CD4-positive, CD25-positive, alpha-beta regulatory T cell (primary cell): ENCODE data around the gene CAPN1. TPM values are rescaled to one million over a fixed set of nuclear protein-coding genes. Genes with fewer than 3 reads are reported as not detected.

Source experiments
- ATAC-seq, 2 donors: fragments of 150-1000 bp; cut with Tn5 transposase; one replicate each; pipeline ENCODE4 v1.10.0; 2021; ENCODE audit warnings: low read depth in 2 of 2, moderate number of reproducible peaks in 2 of 2, moderate library complexity in 1 of 2
- DNase-seq, 3 donors: peaks; one replicate each; pipeline versions ENCODE4 v3.0.0 to v3.0.0-alpha.2; 2012 to 2022; ENCODE audit warnings: mixed read lengths in 1 of 3
- H3K27ac ChIP-seq: one replicate; pipeline ENCODE4 v1.7.0; 2013; ENCODE audit warnings: mild to moderate bottlenecking, low read length; ENCODE audit not compliant: insufficient read depth, poor library complexity, severe bottlenecking
- H3K27me3 ChIP-seq: one replicate; pipeline ENCODE4 v1.7.0; 2013; ENCODE audit warnings: low read length; ENCODE audit not compliant: control insufficient read depth, insufficient read depth
- H3K36me3 ChIP-seq: one replicate; pipeline ENCODE4 v1.7.0; 2013; ENCODE audit warnings: mild to moderate bottlenecking, low read length, moderate library complexity; ENCODE audit not compliant: control insufficient read depth, insufficient read depth
- H3K4me1 ChIP-seq: 2 replicates; pipeline ENCODE4 v1.7.0; 2013; ENCODE audit warnings: mild to moderate bottlenecking, low read length; ENCODE audit not compliant: insufficient read depth, control insufficient read depth, poor library complexity, severe bottlenecking
- H3K4me3 ChIP-seq: one replicate; pipeline ENCODE4 v1.7.0; 2013; ENCODE audit warnings: low read depth, mild to moderate bottlenecking, low read length, moderate library complexity
- H3K9me3 ChIP-seq, 2 experiments: 1 replicate in 1 of 2; 2 replicates in 1 of 2; pipeline ENCODE4 v1.7.0; 2013; ENCODE audit warnings: low read length in 2 of 2, mild to moderate bottlenecking in 1 of 2, moderate library complexity in 1 of 2; ENCODE audit not compliant: control insufficient read depth in 2 of 2
- H3K27ac Mint-ChIP-seq, 3 donors: one replicate each; pipeline ENCODE4 v1.8.0; 2020 to 2022; ENCODE audit warnings: mild to moderate bottlenecking in 3 of 3, mixed read lengths in 3 of 3, moderate library complexity in 2 of 3
- H3K27me3 Mint-ChIP-seq: one replicate; pipeline ENCODE4 v1.8.0; 2022; ENCODE audit warnings: mild to moderate bottlenecking, mixed read lengths
- H3K36me3 Mint-ChIP-seq: one replicate; pipeline ENCODE4 v1.8.0; 2020; ENCODE audit warnings: mixed read lengths
- H3K4me1 Mint-ChIP-seq, 4 donors: one replicate each; pipeline ENCODE4 v1.8.0; 2020 to 2022; ENCODE audit warnings: mixed read lengths in 4 of 4, mild to moderate bottlenecking in 1 of 4
- H3K4me3 Mint-ChIP-seq, 4 donors: one replicate each; pipeline ENCODE4 v1.8.0; 2020 to 2022; ENCODE audit warnings: mild to moderate bottlenecking in 4 of 4, mixed read lengths in 4 of 4, moderate library complexity in 3 of 4
- H3K9me3 Mint-ChIP-seq, 7 donors: one replicate each; pipeline ENCODE4 v1.8.0; 2020 to 2022; ENCODE audit warnings: mixed read lengths in 7 of 7, mild to moderate bottlenecking in 3 of 7, moderate library complexity in 2 of 7
- polyA plus RNA-seq, 4 donors: library from polyadenylated mRNA; unstranded; fragments of 300-500 nt; fragmentation: Illumina TruSeq; gene quantifications; one replicate each; pipeline ENCODE4 v1.2.3, GENCODE V29; 2021
- total RNA-seq: library from RNA; stranded (reverse); gene quantifications from one replicate; pipeline ENCODE4 v1.2.3, GENCODE V29; 2022

The CAPN1 gene
- total and polyA plus RNA-seq, 5 donors from 2014 or later: 91.2 to 158 (median 127) TPM

- H3K4me1 ChIP-seq: no peaks in the 10 kb centered on the region
- H3K27me3 Mint-ChIP-seq: no peaks in the 10 kb centered on the region
- no peaks in the 10 kb centered on the region for H3K9me3 ChIP-seq
- H3K4me1 Mint-ChIP-seq: no peaks in the 10 kb centered on the region
- no peak overlapping the region for H3K4me3 Mint-ChIP-seq
- no peak overlapping the region for H3K4me3 ChIP-seq
- H3K9me3 Mint-ChIP-seq: no peaks in the 10 kb centered on the region
- H3K27ac ChIP-seq: no peak overlapping the region
- H3K36me3 ChIP-seq: peaks cover 44% of the 10 kb centered on the region
- no peaks in the 10 kb centered on the region for H3K27me3 ChIP-seq
- ATAC-seq (no peak), DNase-seq (no peak)
- peaks cover 26% of the 10 kb centered on the region for H3K36me3 Mint-ChIP-seq
- H3K27ac Mint-ChIP-seq: no peak overlapping the region
Observed at GRCh38 chr11:65205602-65205967, 23.9 kb downstream of the CAPN1 start.

- no peaks in the 10 kb centered on the region for H3K27me3 Mint-ChIP-seq
- no peak overlapping the region for H3K27ac Mint-ChIP-seq
- ATAC-seq: no peak
- Histone ChIP-seq H3K27ac (no peak overlapping the region), H3K9me3 (no peaks in the 10 kb centered on the region), H3K36me3 (peaks cover 50% of the 10 kb centered on the region), H3K27me3 (no peaks in the 10 kb centered on the region), H3K4me3 (no peak overlapping the region), H3K4me1 (no peaks in the 10 kb centered on the region)
- H3K36me3 Mint-ChIP-seq: peaks cover 26% of the 10 kb centered on the region
- H3K4me1 Mint-ChIP-seq: no peaks in the 10 kb centered on the region
- no peak for DNase-seq
- H3K9me3 Mint-ChIP-seq: no peaks in the 10 kb centered on the region
- no peak overlapping the region for H3K4me3 Mint-ChIP-seq
Observed at GRCh38 chr11:65206441-65206841, 24.7 kb downstream of the CAPN1 start.

- no peak overlapping the region for H3K27ac ChIP-seq
- Mint-ChIP-seq H3K9me3 (no peaks in the 10 kb centered on the region), H3K36me3 (peaks cover 26% of the 10 kb centered on the region), H3K4me1 (no peaks in the 10 kb centered on the region), H3K27ac (no peak overlapping the region), H3K27me3 (no peaks in the 10 kb centered on the region), H3K4me3 (no peak overlapping the region)
- DNase-seq (no peak), ATAC-seq (no peak)
- no peaks in the 10 kb centered on the region for H3K9me3 ChIP-seq
- no peak overlapping the region for H3K4me3 ChIP-seq
- H3K27me3 ChIP-seq: no peaks in the 10 kb centered on the region
- H3K4me1 ChIP-seq: no peaks in the 10 kb centered on the region
- peaks cover 51% of the 10 kb centered on the region for H3K36me3 ChIP-seq
Observed at GRCh38 chr11:65206901-65207300, 25.2 kb downstream of the CAPN1 start.

- H3K4me3 ChIP-seq: no peak overlapping the region
- no peaks in the 10 kb centered on the region for H3K9me3 Mint-ChIP-seq
- H3K27me3 Mint-ChIP-seq: no peaks in the 10 kb centered on the region
- peaks cover 26% of the 10 kb centered on the region for H3K36me3 Mint-ChIP-seq
- H3K4me3 Mint-ChIP-seq: no peak overlapping the region
- H3K4me1 Mint-ChIP-seq: peaks cover 0 to 6% (median 2%) of the 10 kb centered on the region in 4 donors
- no peak overlapping the region for H3K27ac ChIP-seq
- DNase-seq: no peak
- H3K4me1 ChIP-seq: peaks cover 4% of the 10 kb centered on the region
- H3K9me3 ChIP-seq: no peaks in the 10 kb centered on the region
- H3K36me3 ChIP-seq: peaks cover 51% of the 10 kb centered on the region
- ATAC-seq: no peak
- peak overlapping the region in 2 of 3 donors; percentile 30 to 32 for H3K27ac Mint-ChIP-seq
- H3K27me3 ChIP-seq: no peaks in the 10 kb centered on the region
Observed at GRCh38 chr11:65207918-65208784, 26.4 kb downstream of the CAPN1 start.

GRCh38 chr11:65208785-65209710 is 27.3 kb downstream of the CAPN1 start:
- Histone ChIP-seq H3K9me3 (no peaks in the 10 kb centered on the region), H3K4me1 (peaks cover 12% of the 10 kb centered on the region), H3K27me3 (no peaks in the 10 kb centered on the region), H3K36me3 (peaks cover 51% of the 10 kb centered on the region), H3K27ac (no peak overlapping the region), H3K4me3 (no peak overlapping the region)
- Mint-ChIP-seq H3K4me3 (no peak overlapping the region), H3K36me3 (peaks cover 26% of the 10 kb centered on the region), H3K27ac (peak overlapping the region; percentile 30 to 57 (median 37)), H3K9me3 (no peaks in the 10 kb centered on the region), H3K4me1 (peaks cover 0 to 11% (median 6%) of the 10 kb centered on the region in 4 donors), H3K27me3 (no peaks in the 10 kb centered on the region)
- DNase-seq (no peak), ATAC-seq (no peak)

- Mint-ChIP-seq H3K4me3 (no peak overlapping the region), H3K9me3 (no peaks in the 10 kb centered on the region), H3K4me1 (peaks cover 0 to 19% (median 11%) of the 10 kb centered on the region in 4 donors), H3K36me3 (peaks cover 20% of the 10 kb centered on the region), H3K27ac (no peak overlapping the region), H3K27me3 (no peaks in the 10 kb centered on the region)
- no peaks in the 10 kb centered on the region for H3K27me3 ChIP-seq
- H3K9me3 ChIP-seq: no peaks in the 10 kb centered on the region
- peaks cover 51% of the 10 kb centered on the region for H3K36me3 ChIP-seq
- peaks cover 19% of the 10 kb centered on the region for H3K4me1 ChIP-seq
- DNase-seq: no peak
- no peak overlapping the region for H3K27ac ChIP-seq
- ATAC-seq: no peak
- H3K4me3 ChIP-seq: no peak overlapping the region
Observed at GRCh38 chr11:65209711-65210360, 28.1 kb downstream of the CAPN1 start.

- Mint-ChIP-seq H3K9me3 (no peaks in the 10 kb centered on the region), H3K27ac (no peak overlapping the region), H3K36me3 (peaks cover 20% of the 10 kb centered on the region), H3K4me3 (no peak overlapping the region), H3K27me3 (no peaks in the 10 kb centered on the region), H3K4me1 (peaks cover 0 to 23% (median 12%) of the 10 kb centered on the region in 4 donors)
- Histone ChIP-seq H3K27me3 (no peaks in the 10 kb centered on the region), H3K9me3 (no peaks in the 10 kb centered on the region), H3K4me1 (peaks cover 19% of the 10 kb centered on the region), H3K27ac (no peak overlapping the region), H3K4me3 (no peak overlapping the region), H3K36me3 (peaks cover 51% of the 10 kb centered on the region)
- DNase-seq (no peak), ATAC-seq (no peak)
Observed at GRCh38 chr11:65210361-65210731, 28.6 kb downstream of the CAPN1 start.
